Activated CD8-positive, alpha-beta memory T cell treated with anti-CD3 and anti-CD28 coated beads, Interleukin-2, amount 50 U/mL, for 1 hour (primary cell): ENCODE data around the gene PHIP.

Experiments
- DNase-seq: peaks from one replicate; pipeline ENCODE4 v3.0.0-alpha.2; 2020; ENCODE audit errors: extremely low read depth

The PHIP gene

DNA sequence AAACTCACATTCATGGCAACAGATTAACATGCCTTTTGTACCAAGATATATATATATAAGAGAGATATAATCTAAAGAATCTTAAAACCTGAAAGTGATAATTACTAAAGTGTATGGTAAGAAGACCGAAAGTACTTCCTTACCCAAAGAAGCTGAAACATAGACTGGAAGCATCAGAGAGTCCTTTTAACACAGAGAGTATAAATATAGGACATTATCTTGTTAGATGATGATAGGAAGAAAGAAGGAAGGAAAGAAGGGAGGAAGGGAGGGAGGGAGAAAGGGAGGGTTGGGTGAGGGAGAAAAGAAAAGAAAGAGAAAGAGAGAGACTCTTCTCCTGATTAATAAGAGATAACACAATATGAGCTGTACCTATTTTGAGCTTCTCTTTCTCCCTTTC, 68.2 kb downstream of the PHIP start:
- DNase-seq, result no peak

DNA sequence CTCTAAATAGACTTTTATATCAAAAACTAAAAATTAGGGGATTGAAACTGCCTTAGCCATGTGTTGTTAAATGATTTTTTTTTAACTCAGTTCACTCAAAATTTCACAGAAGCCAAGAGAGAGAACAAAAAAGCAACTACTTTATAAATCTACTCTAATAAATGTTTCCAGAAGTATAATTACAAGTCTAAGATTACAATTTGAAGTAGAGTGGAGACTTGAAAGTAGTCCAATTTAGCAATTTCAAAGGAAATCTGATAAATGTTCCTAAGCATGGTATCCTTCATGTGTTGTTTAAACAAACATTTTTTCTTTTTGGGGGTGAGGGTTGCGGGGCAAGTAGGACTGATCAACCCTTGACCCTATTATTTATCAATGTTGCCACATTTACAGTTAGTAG, 72.6 kb downstream of the PHIP start:
- no peak for DNase-seq

DNA sequence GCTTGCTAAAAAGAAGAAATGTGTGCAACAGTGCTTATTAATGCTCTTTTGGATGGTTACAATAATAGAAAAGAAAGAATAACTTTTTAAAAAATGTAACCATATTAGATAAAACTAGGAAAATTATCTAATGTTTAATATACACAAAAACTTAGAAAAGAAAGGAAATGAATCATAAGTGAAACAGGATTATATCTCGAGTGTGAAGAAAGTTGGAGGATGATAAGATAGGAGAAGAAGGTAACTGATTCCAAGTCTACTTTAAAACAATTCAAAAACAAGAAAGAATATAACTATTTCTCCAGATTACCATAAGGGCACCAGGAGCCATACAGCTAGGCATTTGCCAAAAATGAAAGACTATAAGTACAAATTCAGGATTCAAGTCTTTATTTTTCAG, 73.0 kb downstream of the PHIP start:
- DNase-seq, result no peak

GRCh38 chr6:79004239-79004638, 73.8 kb downstream of the PHIP start:
- DNase-seq, result no peak

DNA sequence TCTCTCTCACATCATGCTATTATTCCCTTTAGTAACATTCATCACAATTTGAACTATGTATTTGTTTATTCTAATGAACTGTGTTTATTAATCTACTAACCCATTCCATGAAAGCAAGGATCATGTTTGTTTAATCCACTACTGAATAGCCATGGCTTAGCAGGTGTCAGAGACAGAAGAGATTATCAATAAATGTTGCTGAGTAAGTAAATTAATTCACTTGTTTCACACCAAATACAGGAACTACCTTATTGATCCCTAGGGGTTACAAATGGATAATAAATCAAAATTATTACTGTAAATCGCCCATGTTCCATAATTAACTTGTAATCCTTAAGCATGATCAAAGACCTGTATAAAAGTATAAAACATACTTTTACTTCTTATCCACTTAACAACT, 76.6 kb downstream of the PHIP start:
- DNase-seq, result no peak

- DNase-seq, result no peak
Measured at GRCh38 chr6:78999737-79000136, 78.3 kb downstream of the PHIP start.

- no peak for DNase-seq
Measured at GRCh38 chr6:78995946-78996345, 82.1 kb downstream of the PHIP start.

- DNase-seq, result no peak
Measured at GRCh38 chr6:78995346-78995745, 82.7 kb downstream of the PHIP start.

DNA sequence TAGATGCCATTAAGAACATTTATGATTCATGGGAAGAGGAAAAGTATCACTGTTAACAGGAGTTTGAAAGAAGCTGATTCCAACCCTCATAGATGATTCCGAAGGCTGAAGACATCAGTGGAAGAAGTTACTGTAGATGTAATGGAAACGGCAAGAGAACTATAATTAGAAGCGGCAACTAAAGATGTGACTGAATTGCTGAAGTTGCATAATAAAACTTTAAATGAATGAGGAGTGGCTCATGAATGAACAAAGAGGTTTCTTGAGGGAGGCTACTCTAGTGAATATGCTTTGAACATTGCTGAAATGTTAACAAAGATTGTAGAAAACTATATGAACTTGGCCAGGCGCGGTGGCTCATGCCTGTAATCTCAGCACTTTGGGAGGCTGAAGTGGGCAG, 84.1 kb downstream of the PHIP start:
- no peak for DNase-seq

- no peak for DNase-seq
Measured at GRCh38 chr6:78989191-78989590, 88.9 kb downstream of the PHIP start.

GRCh38 chr6:78986161-78986560, 91.9 kb downstream of the PHIP start:
- no peak for DNase-seq

GRCh38 chr6:78984225-78984950, 93.7 kb downstream of the PHIP start:
- DNase-seq, result no peak

GRCh38 chr6:78967191-78967590, 110.9 kb downstream of the PHIP start:
- DNase-seq, result no peak

GRCh38 chr6:78966542-78966941, 111.5 kb downstream of the PHIP start:
- DNase-seq, result no peak

DNA sequence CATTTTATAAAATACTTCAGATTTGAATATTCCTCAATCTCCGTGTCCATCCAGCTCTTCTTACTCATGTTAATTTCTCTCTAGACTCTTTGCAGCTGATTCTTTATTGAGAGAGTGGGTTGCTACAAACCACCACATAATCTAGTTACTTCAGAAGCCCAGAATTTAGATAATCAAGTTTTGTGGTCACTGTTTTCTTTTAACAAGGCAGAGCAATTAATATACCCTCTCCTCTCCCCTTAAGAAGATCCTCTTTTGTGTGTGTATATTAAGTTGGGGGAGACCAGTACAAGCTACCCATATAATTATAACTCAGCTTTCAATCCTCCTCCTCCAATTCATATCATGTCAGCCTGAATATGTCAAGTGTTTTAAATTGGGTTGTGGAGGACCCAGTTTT, 115.6 kb downstream of the PHIP start:
- no peak for DNase-seq

GRCh38 chr6:78954740-78955139, 123.3 kb downstream of the PHIP start:
- DNase-seq, result no peak

DNA sequence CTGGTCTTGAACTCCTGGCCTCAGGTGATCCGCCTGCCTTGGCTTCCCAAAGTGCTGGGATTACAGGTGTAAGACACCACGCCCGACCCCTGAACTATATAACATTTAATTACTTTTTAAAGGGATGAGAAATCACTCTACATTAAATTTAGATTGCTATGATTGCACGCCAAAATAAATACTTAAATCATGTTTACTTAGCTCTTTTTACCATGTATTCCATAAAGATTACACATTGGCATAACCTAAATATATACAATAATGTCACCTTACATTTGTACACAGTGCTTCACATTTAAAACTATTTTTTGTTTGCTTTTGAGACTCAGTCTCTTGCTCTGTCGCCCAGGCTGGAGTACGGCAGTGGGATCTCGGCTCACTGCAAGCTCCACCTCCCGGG, 124.3 kb downstream of the PHIP start:
- no peak for DNase-seq

- no peak for DNase-seq
Measured at GRCh38 chr6:78952362-78952761, 125.7 kb downstream of the PHIP start.

GRCh38 chr6:78948785-78949184, 129.3 kb downstream of the PHIP start:
- DNase-seq, result no peak

- no peak for DNase-seq
Measured at GRCh38 chr6:78947962-78948361, 130.1 kb downstream of the PHIP start.

- no peak for DNase-seq
Measured at GRCh38 chr6:78947529-78947928, 130.5 kb downstream of the PHIP start.

GRCh38 chr6:78942446-78942845, 135.6 kb downstream of the PHIP start:
- DNase-seq, result no peak

DNA sequence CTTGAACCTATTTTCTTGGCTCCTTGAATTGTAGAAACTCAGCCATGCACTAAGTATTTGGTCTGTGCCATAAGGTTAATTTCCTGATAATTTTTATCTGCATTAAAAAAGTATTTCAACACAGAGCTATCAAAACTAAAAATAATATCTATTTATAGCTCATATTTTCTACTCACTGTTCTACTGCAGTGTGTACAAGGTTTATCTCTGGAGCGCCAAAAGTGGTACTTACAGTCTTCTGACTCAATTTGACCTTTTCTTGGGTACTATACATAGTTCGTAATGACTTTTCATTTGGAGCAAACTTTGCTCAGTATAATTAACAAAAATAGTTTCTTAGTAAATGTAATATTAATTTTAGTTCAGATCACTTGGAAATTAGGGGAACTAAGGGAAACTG, 141.5 kb downstream of the PHIP start:
- no peak for DNase-seq

DNA sequence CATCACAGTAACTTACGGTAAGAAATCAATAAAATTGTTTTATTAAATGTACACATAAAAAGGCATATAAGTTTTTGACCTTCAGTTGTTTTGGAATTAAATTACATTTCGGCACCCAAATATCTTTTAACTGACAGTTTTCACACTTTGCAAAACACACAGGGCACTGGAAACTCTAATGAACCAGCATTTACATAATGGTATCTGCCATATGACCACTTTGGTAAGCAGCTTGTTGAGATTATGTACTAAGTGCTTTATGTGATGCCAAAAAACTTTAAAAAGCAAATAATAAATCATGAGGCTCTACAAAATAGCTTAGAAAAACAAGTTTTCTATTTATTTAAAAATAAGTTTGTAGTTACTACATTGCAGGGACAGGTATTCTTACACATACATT, 142.5 kb downstream of the PHIP start:
- DNase-seq, result no peak
